Heart left ventricle (tissue), 13 donors: ENCODE results near the gene ANK3.

Source experiments
- POLR2A ChIP-seq, 2 donors: fragments of 450-650 bp; IDR thresholded peaks; one replicate each; pipeline ENCODE4 v1.6.1; 2017; ENCODE audit warnings: antibody characterized with exemption in 2 of 2, mild to moderate bottlenecking in 2 of 2, moderate library complexity in 2 of 2
- TF ChIP-seq, protein P1 (sequence below), 12 donors: fragments of 200-600 bp; sonication (generic) in 4 of 12; IDR thresholded peaks; one replicate each; pipeline versions ENCODE4 v1.5.0 to v1.8.0; 2018 to 2022; ENCODE audit warnings: antibody characterized with exemption in 12 of 12, mild to moderate bottlenecking in 5 of 12
- donor health status: ischemic (EF 13 %, LVEDD 7.1; RV severe dilation, severe dysfunction).
- donor health status: DM: no; HTN: yes; CAD: no.
- donor health status: DM: no; HTN: no; CAD: no.
- donor health status: ischemic (EF 25% LVEDD 6.9; RV normal size, moderate dysfunction).
- donor health status: ischemic (EF 25% LVEDD 5.7; RV mildly dilated, moderate dysfunction).
- donor health status: ischemic (EF 35%, LVEDD 5.7; RV mildly dilated, moderate dysfunction).
- donor health status: nonischemic (EF 11% LVEDD 7.7; RV severe dilation, severe dysfunction).
- donor health status: DM: yes; HTN: yes; CAD: no.
- donor health status: PGD.
- donor health status: ischemic (EF 29% LVEDD 5.4; RV normal size, mild dysfunction).
- donor health status: nonischemic (EF 23%, LVEDD 6.1; RV moderate dilation, normal function).

DNA sequence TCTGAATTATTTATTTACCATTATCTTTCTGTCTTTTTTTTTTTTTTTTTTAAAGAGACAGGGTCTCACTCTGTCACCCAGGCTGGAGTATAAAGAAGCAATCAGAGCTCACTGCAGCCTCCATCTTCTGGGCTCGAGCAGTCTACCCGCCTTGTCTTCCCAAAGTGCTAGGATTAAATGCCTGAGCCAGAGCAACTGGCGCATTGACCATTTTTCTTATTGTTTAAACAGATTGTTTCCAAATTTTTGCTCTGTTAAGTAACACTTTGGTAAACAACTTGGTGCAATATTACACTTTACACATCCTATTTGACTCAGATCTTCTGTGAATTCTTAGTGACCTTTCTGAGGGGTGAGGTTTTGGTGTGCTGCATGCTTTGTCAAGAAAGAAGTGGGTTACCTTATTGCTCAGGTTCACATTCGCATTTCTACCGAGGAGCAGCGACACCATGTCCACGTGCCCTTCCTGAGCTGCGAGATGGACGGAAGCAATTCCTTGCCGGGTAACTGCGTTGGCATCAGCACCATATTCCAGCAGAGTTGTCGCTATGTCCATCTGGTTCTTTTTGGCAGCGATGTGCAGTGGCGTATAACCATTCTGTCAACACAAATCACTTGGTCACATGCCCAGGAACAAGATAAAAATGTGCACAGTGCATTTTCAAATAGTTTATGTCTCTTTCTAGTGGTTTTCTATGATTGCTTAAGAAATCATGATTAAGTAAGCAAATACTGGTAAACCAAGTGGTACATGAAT lies 203.2 kb downstream of the ANK3 start:
- TF ChIP-seq, protein P1, sequence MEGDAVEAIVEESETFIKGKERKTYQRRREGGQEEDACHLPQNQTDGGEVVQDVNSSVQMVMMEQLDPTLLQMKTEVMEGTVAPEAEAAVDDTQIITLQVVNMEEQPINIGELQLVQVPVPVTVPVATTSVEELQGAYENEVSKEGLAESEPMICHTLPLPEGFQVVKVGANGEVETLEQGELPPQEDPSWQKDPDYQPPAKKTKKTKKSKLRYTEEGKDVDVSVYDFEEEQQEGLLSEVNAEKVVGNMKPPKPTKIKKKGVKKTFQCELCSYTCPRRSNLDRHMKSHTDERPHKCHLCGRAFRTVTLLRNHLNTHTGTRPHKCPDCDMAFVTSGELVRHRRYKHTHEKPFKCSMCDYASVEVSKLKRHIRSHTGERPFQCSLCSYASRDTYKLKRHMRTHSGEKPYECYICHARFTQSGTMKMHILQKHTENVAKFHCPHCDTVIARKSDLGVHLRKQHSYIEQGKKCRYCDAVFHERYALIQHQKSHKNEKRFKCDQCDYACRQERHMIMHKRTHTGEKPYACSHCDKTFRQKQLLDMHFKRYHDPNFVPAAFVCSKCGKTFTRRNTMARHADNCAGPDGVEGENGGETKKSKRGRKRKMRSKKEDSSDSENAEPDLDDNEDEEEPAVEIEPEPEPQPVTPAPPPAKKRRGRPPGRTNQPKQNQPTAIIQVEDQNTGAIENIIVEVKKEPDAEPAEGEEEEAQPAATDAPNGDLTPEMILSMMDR (IDR thresholded peaks at IDR 0.05): no peak
- TF ChIP-seq POLR2A (IDR thresholded peaks at IDR 0.05): no peak
